GM12892 (cell line): ENCODE data around the gene FCN1.

Experiments used
- DNase-seq: peaks from one replicate; pipeline ENCODE4 v3.0.0; 2011; ENCODE audit not compliant: insufficient read length
- FAIRE-seq: peaks from 2 replicates; lab custom pipeline; 2011; peaks lifted over from hg19 to GRCh38; lab: Jason Lieb, UNC
- POLR2A ChIP-seq: IDR thresholded peaks from 2 replicates; pipeline ENCODE4 v1.6.1; 2011; ENCODE audit warnings: low read depth, low read length, control low read depth
- POLR2AphosphoS5 ChIP-seq: IDR thresholded peaks from 2 replicates; pipeline ENCODE4 v1.6.1; 2011; ENCODE audit warnings: low read depth, low read length, control low read depth
- TAF1 ChIP-seq: IDR thresholded peaks from 2 replicates; pipeline ENCODE4 v1.6.1; 2011; ENCODE audit warnings: low read depth, mild to moderate bottlenecking, control low read depth, low read length, borderline replicate concordance

Gene FCN1

GRCh38 chr9:134948149-134948548 is 30.4 kb upstream of the FCN1 start:
- DNase-seq: no peak
- no peak for FAIRE-seq
- TF ChIP-seq TAF1 (no peak), POLR2AphosphoS5 (no peak), POLR2A (no peak)

GRCh38 chr9:134947265-134947955 is 29.7 kb upstream of the FCN1 start:
- FAIRE-seq (no peak), DNase-seq (no peak)
- TF ChIP-seq POLR2AphosphoS5: no peak
- TF ChIP-seq POLR2A: no peak
- TF ChIP-seq TAF1: no peak

GRCh38 chr9:134946663-134947062 is 29.0 kb upstream of the FCN1 start:
- TF ChIP-seq POLR2AphosphoS5 (no peak), POLR2A (no peak), TAF1 (no peak)
- FAIRE-seq: no peak
- DNase-seq: no peak

- no peak for FAIRE-seq
- no peak for TF ChIP-seq POLR2A
- TF ChIP-seq TAF1: no peak
- no peak for TF ChIP-seq POLR2AphosphoS5
Observed at GRCh38 chr9:134945509-134946275, 28.0 kb upstream of the FCN1 start.

GRCh38 chr9:134944916-134945315 is 27.2 kb upstream of the FCN1 start:
- TF ChIP-seq POLR2AphosphoS5 (no peak), TAF1 (no peak), POLR2A (no peak)
- FAIRE-seq: no peak
- DNase-seq: no peak

More at GRCh38 chr9:134945509-134946275, 28.0 kb upstream of the FCN1 start:
- DNase-seq: no peak

GRCh38 chr9:134944351-134944802 is 26.7 kb upstream of the FCN1 start:
- DNase-seq (no peak), FAIRE-seq (no peak)
- no peak for TF ChIP-seq POLR2A
- TF ChIP-seq POLR2AphosphoS5: no peak
- TF ChIP-seq TAF1: no peak

- DNase-seq (no peak), FAIRE-seq (no peak)
- no peak for TF ChIP-seq POLR2A
- TF ChIP-seq POLR2AphosphoS5: no peak
- TF ChIP-seq TAF1: no peak
Observed at GRCh38 chr9:134943836-134944235, 26.1 kb upstream of the FCN1 start.

- TF ChIP-seq POLR2AphosphoS5 (no peak), TAF1 (no peak), POLR2A (no peak)
- DNase-seq: no peak
Observed at GRCh38 chr9:134943411-134943810, 25.7 kb upstream of the FCN1 start.

GRCh38 chr9:134942788-134943184 is 25.1 kb upstream of the FCN1 start:
- FAIRE-seq: no peak
- no peak for DNase-seq
- TF ChIP-seq POLR2AphosphoS5 (no peak), TAF1 (no peak), POLR2A (no peak)

More at GRCh38 chr9:134943411-134943810, 25.7 kb upstream of the FCN1 start:
- no peak for FAIRE-seq

- no peak for FAIRE-seq
- no peak for TF ChIP-seq TAF1
- no peak for TF ChIP-seq POLR2A
- TF ChIP-seq POLR2AphosphoS5: no peak
- no peak for DNase-seq
Observed at GRCh38 chr9:134942011-134942787, 24.5 kb upstream of the FCN1 start.
